SK-N-SH (cell line): ENCODE results near the gene MRPS21. TPM values are rescaled to one million over a fixed set of nuclear protein-coding genes. Genes with fewer than 3 reads are reported as not detected.

Experiments
- CTCF ChIA-PET: fragments of 300-600, 350-600 bp; formaldehyde crosslinking; extraction: SDS; loops from one replicate; lab custom pipeline; 2021; lab: Yijun Ruan, JAX
- POLR2A ChIA-PET: fragments of 350-600 bp; sonication (Branson Sonifier 250); formaldehyde crosslinking; extraction: SDS; loops from one replicate; lab custom pipeline; 2020; ENCODE audit warnings: antibody characterized with exemption, inconsistent platforms; lab: Yijun Ruan, JAX
- DNase-seq: peaks from one replicate; pipeline ENCODE4 v3.0.0; 2012
- H2AFZ ChIP-seq: fragments of 200-600 bp; sonication (generic); 2 replicates; pipeline ENCODE4 v1.8.1; 2016; ENCODE audit warnings: antibody characterized with exemption, mild to moderate bottlenecking, low read depth
- H3F3A ChIP-seq: fragments of 200-600 bp; sonication (generic); replicated peaks from 2 replicates; pipeline ENCODE3; 2016; ENCODE audit warnings: antibody characterized with exemption, mild to moderate bottlenecking; ENCODE audit not compliant: insufficient read depth
- H3K27ac ChIP-seq, 2 experiments: fragments of 200-500 bp in 1 of 2; fragments of 200-600 bp in 1 of 2; sonication (Bioruptor generic) in 1 of 2; sonication (generic), shearing (Covaris generic) in 1 of 2; 2 replicates each; pipeline versions ENCODE4 v1.5.1 to v1.6.1; 2014 to 2016; ENCODE audit warnings: low read depth in 2 of 2, inconsistent platforms in 1 of 2, low read length in 1 of 2, mild to moderate bottlenecking in 1 of 2, mixed read lengths in 1 of 2
- H3K27me3 ChIP-seq: fragments of 200-600 bp; sonication (generic), shearing (Covaris generic); 2 replicates; pipeline ENCODE4 v1.6.1; 2016; ENCODE audit warnings: mixed run types; ENCODE audit not compliant: insufficient read depth
- H3K36me3 ChIP-seq, 2 experiments: fragments of 200-500 bp in 1 of 2; fragments of 200-600 bp in 1 of 2; sonication (Bioruptor generic) in 1 of 2; sonication (generic) in 1 of 2; replicated peaks in 1 of 2; 2 replicates each; pipeline versions ENCODE3 to v1.5.1; 2014 to 2016; ENCODE audit warnings: low read length in 1 of 2, mild to moderate bottlenecking in 1 of 2; ENCODE audit not compliant: insufficient read depth in 2 of 2, control insufficient read depth in 1 of 2
- H3K4me1 ChIP-seq, 2 experiments: fragments of 200-500 bp in 1 of 2; fragments of 200-600 bp in 1 of 2; sonication (Bioruptor generic) in 1 of 2; sonication (generic), shearing (Covaris generic) in 1 of 2; 2 replicates each; pipeline versions ENCODE4 v1.5.1 to v1.6.1; 2014 to 2016; ENCODE audit warnings: low read depth in 1 of 2, low read length in 1 of 2, mixed run types in 1 of 2; ENCODE audit not compliant: insufficient read depth in 2 of 2, control insufficient read depth in 1 of 2
- H3K4me2 ChIP-seq: fragments of 200-600 bp; sonication (generic), shearing (Covaris generic); 2 replicates; pipeline ENCODE4 v1.6.1; 2017; ENCODE audit warnings: mixed run types
- H3K4me3 ChIP-seq, 2 experiments: fragments of 200-500 bp in 1 of 2; fragments of 200-600 bp in 1 of 2; sonication (Bioruptor generic) in 1 of 2; sonication (generic), shearing (Covaris generic) in 1 of 2; 2 replicates each; pipeline versions ENCODE4 v1.5.1 to v1.8.1; 2014 to 2016; ENCODE audit warnings: low read depth in 2 of 2, inconsistent platforms in 1 of 2, low read length in 1 of 2, mild to moderate bottlenecking in 1 of 2, mixed read lengths in 1 of 2, moderate library complexity in 1 of 2
- H3K79me2 ChIP-seq: fragments of 200-600 bp; sonication (generic); 2 replicates; pipeline ENCODE4 v1.8.1; 2017; ENCODE audit warnings: mild to moderate bottlenecking; ENCODE audit not compliant: insufficient read depth
- H3K9ac ChIP-seq: fragments of 200-600 bp; sonication (generic); 2 replicates; pipeline ENCODE4 v1.6.1; 2017; ENCODE audit warnings: mixed run types
- H3K9me2 ChIP-seq: fragments of 200-600 bp; sonication (generic); 2 replicates; pipeline ENCODE4 v1.6.1; 2017; ENCODE audit warnings: mixed run types
- H3K9me3 ChIP-seq: fragments of 200-600 bp; sonication (generic); 2 replicates; pipeline ENCODE4 v1.6.1; 2017; ENCODE audit warnings: mixed run types, mild to moderate bottlenecking, moderate library complexity
- H4K20me1 ChIP-seq: fragments of 200-600 bp; sonication (generic); 2 replicates; pipeline ENCODE4 v1.6.1; 2017; ENCODE audit warnings: mild to moderate bottlenecking, mixed run types; ENCODE audit not compliant: insufficient read depth
- CHD2 ChIP-seq: fragments of 150-350 bp; IDR thresholded peaks from 2 replicates; pipeline ENCODE4 v1.6.1; 2018; ENCODE audit warnings: low read length; ENCODE audit not compliant: partially characterized antibody
- CTCF ChIP-seq: fragments of 200-600 bp; sonication (generic); IDR thresholded peaks from 2 replicates; pipeline ENCODE4 v1.6.1; 2017; ENCODE audit warnings: antibody characterized with exemption, mild to moderate bottlenecking, moderate library complexity
- ELF1 ChIP-seq: IDR thresholded peaks from 2 replicates; pipeline ENCODE4 v1.4.0; 2012
- EZH2phosphoT487 ChIP-seq: fragments of 200-600 bp; sonication (generic); IDR thresholded peaks from 2 replicates; pipeline ENCODE4 v1.6.1; 2017; ENCODE audit warnings: low read depth, mixed run types, mild to moderate bottlenecking, antibody characterized with exemption, moderate library complexity, borderline replicate concordance
- FOXJ3 ChIP-seq: sonication (generic); formaldehyde crosslinking; IDR thresholded peaks from 2 replicates; pipeline ENCODE4 v1.5.1; 2020; ENCODE audit warnings: mild to moderate bottlenecking, missing genetic modification reagents
- FOXM1 ChIP-seq: IDR thresholded peaks from 2 replicates; pipeline ENCODE4 v1.4.0; 2012; ENCODE audit warnings: low read depth, mild to moderate bottlenecking
- GABPA ChIP-seq: IDR thresholded peaks from 2 replicates; pipeline ENCODE4 v1.4.0; 2012; ENCODE audit warnings: low read depth, mild to moderate bottlenecking
- IRF3 ChIP-seq: fragments of 150-350 bp; IDR thresholded peaks from 2 replicates; pipeline ENCODE4 v1.6.1; 2016; ENCODE audit warnings: mild to moderate bottlenecking, low read depth, low read length
- JUND ChIP-seq: IDR thresholded peaks from 2 replicates; pipeline ENCODE4 v1.4.0; 2012
- MEF2A ChIP-seq: IDR thresholded peaks from 2 replicates; pipeline ENCODE4 v1.4.0; 2012; ENCODE audit warnings: low read depth, borderline replicate concordance
- MXI1 ChIP-seq: IDR thresholded peaks from 2 replicates; pipeline ENCODE4 v1.6.1; 2012; ENCODE audit warnings: mild to moderate bottlenecking, low read depth, low read length, improper control_type of control experiment
- NRF1 ChIP-seq: IDR thresholded peaks from 2 replicates; pipeline ENCODE4 v1.6.1; 2012; ENCODE audit warnings: low read depth, mild to moderate bottlenecking, low read length
- PBX3 ChIP-seq: IDR thresholded peaks from 2 replicates; pipeline ENCODE4; 2012
- POLR2AphosphoS5 ChIP-seq: IDR thresholded peaks from 2 replicates; pipeline ENCODE4 v1.6.1; 2012; ENCODE audit warnings: low read depth, low read length
- RAD21 ChIP-seq: IDR thresholded peaks from 2 replicates; pipeline ENCODE4 v1.6.1; 2012; ENCODE audit warnings: mild to moderate bottlenecking, low read length
- RCOR1 ChIP-seq: fragments of 150-350 bp; IDR thresholded peaks from 2 replicates; pipeline ENCODE4 v1.6.1; 2017; ENCODE audit warnings: antibody characterized with exemption, low read length
- SIN3A ChIP-seq: IDR thresholded peaks from 2 replicates; pipeline ENCODE4 v1.6.1; 2012; ENCODE audit warnings: low read depth, mild to moderate bottlenecking, low read length, moderate library complexity, borderline replicate concordance
- SMC3 ChIP-seq: IDR thresholded peaks from 2 replicates; pipeline ENCODE4 v1.6.1; 2012; ENCODE audit warnings: low read depth, low read length, improper control_type of control experiment
- TAF1 ChIP-seq: IDR thresholded peaks from 2 replicates; pipeline ENCODE4 v1.6.1; 2012; ENCODE audit warnings: low read depth, mild to moderate bottlenecking, low read length, moderate library complexity, borderline replicate concordance
- TCF12 ChIP-seq: IDR thresholded peaks from 2 replicates; pipeline ENCODE4 v1.4.0; 2012
- TEAD4 ChIP-seq: IDR thresholded peaks from 2 replicates; pipeline ENCODE4 v1.4.0; 2012; ENCODE audit warnings: mild to moderate bottlenecking, borderline replicate concordance; ENCODE audit not compliant: insufficient read depth
- USF1 ChIP-seq: IDR thresholded peaks from 2 replicates; pipeline ENCODE4 v1.4.0; 2012; ENCODE audit warnings: low read depth, borderline replicate concordance
- YY1 ChIP-seq: IDR thresholded peaks from 2 replicates; pipeline ENCODE4 v1.4.0; 2012; ENCODE audit warnings: low read depth, mild to moderate bottlenecking
- WGBS: methylation state at CpG from one replicate; pipeline ENCODE4 v1.1.6; 2017; ENCODE audit warnings: low lambda C conversion rate; 5-methylcytosine and 5-hydroxymethylcytosine counted together
- polyA plus RNA-seq, 3 experiments: library from polyadenylated mRNA; depleted of rRNA; stranded (reverse); fragments of >200 nt; gene quantifications; 2 replicates each; pipeline ENCODE4 v1.2.3, GENCODE V29; 2012

The MRPS21 gene
- polyA plus RNA-seq, 1 of the 3 experiments (the other 2 are of a cell fraction) = 136 TPM

- TF ChIP-seq NRF1 (no peak), TAF1 (no peak), YY1 (no peak), CTCF (no peak), SIN3A (no peak), SMC3 (no peak), MEF2A (no peak), RAD21 (no peak), FOXJ3 (CRISPR knock-in tag) (no peak)
- H3K9me3 ChIP-seq = no peaks in the 10 kb centered on the region
- no peak for DNase-seq
- 0% methylated on average over 1 of the region's 1 CpG for WGBS
- POLR2A ChIA-PET = interaction anchor here (0.7 to 1.5 kb wide), 4 partner anchors 13 to 108 kb away, joined by 3 to 4 read pairs (median 4); partner anchors contain the start of genes APH1A and RPRD2
- H3K9ac ChIP-seq = no peak overlapping the region; the same call in 1 of the 2 replicates
- no peaks in the 10 kb centered on the region for H3K36me3 ChIP-seq
- H3K79me2 ChIP-seq = no peaks in the 10 kb centered on the region
- peak overlapping the region; percentile 65 to 81; a peak in 3 of 4 replicates for H3K27ac ChIP-seq
- peak overlapping the region; percentile 81 for H2AFZ ChIP-seq
- H4K20me1 ChIP-seq = no peaks in the 10 kb centered on the region
- no peaks in the 10 kb centered on the region for H3K27me3 ChIP-seq
- no peaks in the 10 kb centered on the region for H3K9me2 ChIP-seq
- CTCF ChIA-PET = interaction anchor here (0.6 to 8.7 kb wide), 43 partner anchors 9 to 875 kb away, joined by 3 to 110 read pairs (median 4); partner anchors contain the start of genes APH1A, C1orf54, C1orf56 and CIART
- peak overlapping the region in 1 of 2 experiments; percentile 23; a peak in 1 of 4 replicates for H3K4me3 ChIP-seq
- peak overlapping the region; percentile 51; the same call in 1 of the 2 replicates for H3K4me2 ChIP-seq
- peaks cover 12% of the 10 kb centered on the region for H3F3A ChIP-seq
- peaks cover 17 to 21% of the 10 kb centered on the region in 2 experiments; a peak in 3 of 4 replicates for H3K4me1 ChIP-seq
Measured at GRCh38 chr1:150256198-150256553, 37.5 kb upstream of the MRPS21 start.

- H2AFZ ChIP-seq = peak overlapping the region; percentile 81
- H3F3A ChIP-seq = peaks cover 12% of the 10 kb centered on the region
- no peaks in the 10 kb centered on the region for H3K27me3 ChIP-seq
- H3K27ac ChIP-seq = peak overlapping the region; percentile 65 to 81; a peak in 2 of 4 replicates
- ChIA-PET CTCF (interaction anchor here (0.6 to 8.7 kb wide), 42 partner anchors 8 to 875 kb away, joined by 3 to 110 read pairs (median 4); partner anchors contain the start of genes APH1A, C1orf54, C1orf56 and CIART), POLR2A (interaction anchor here (0.7 to 1.5 kb wide), 4 partner anchors 12 to 107 kb away, joined by 3 to 4 read pairs (median 4); partner anchors contain the start of genes APH1A and RPRD2)
- no peak overlapping the region for H3K9ac ChIP-seq
- no peak for DNase-seq
- no peaks in the 10 kb centered on the region for H3K9me3 ChIP-seq
- peaks cover 17 to 21% of the 10 kb centered on the region in 2 experiments; a peak in 3 of 4 replicates for H3K4me1 ChIP-seq
- H3K79me2 ChIP-seq = no peaks in the 10 kb centered on the region
- H4K20me1 ChIP-seq = no peaks in the 10 kb centered on the region
- TF ChIP-seq ELF1 = no peak
- TF ChIP-seq MXI1 = no peak
- TF ChIP-seq PBX3 = no peak
- TF ChIP-seq SIN3A = no peak
- TF ChIP-seq TEAD4 = no peak
- TF ChIP-seq USF1 = no peak
- no peak for TF ChIP-seq TCF12
- TF ChIP-seq JUND = no peak
- TF ChIP-seq EZH2phosphoT487 = no peak
- no peak for TF ChIP-seq CHD2
- no peak for TF ChIP-seq GABPA
- TF ChIP-seq MEF2A = no peak
- TF ChIP-seq IRF3 = no peak
- TF ChIP-seq FOXM1 = no peak
- no peak for TF ChIP-seq POLR2AphosphoS5
- TF ChIP-seq RCOR1 = no peak
- H3K36me3 ChIP-seq = no peaks in the 10 kb centered on the region
- WGBS = 86% methylated on average over 13 of the region's 14 CpGs
- H3K4me2 ChIP-seq = peak overlapping the region; percentile 51; the same call in 1 of the 2 replicates
- no peak overlapping the region for H3K4me3 ChIP-seq
- H3K9me2 ChIP-seq = no peaks in the 10 kb centered on the region
Measured at GRCh38 chr1:150256554-150257341, 36.9 kb upstream of the MRPS21 start.
